ENCODE measurements around the gene OR4D2.

OR4D2 gene

DNA sequence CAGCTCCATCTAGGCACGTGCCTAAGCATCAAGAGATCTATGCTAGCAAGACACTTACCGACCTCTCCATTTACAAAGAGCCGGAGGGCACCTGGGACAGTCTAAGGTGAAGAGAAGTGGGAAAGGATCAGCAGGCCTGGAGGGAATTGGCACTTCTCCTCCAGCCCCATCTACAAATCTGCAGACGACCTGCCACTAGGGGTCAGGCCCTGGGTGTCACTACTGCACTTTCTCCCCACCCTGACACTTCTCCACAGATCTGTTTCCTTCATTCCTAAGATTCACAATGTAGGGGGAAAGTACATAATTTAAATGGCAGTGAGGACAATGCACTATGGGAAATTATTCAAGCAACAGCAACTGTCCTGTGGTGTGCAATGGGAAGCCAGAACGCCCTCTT is 44.1 kb downstream of the OR4D2 start:
- DNase-seq (ENCODE audit: low spot score), result peak; percentile 39

DNA sequence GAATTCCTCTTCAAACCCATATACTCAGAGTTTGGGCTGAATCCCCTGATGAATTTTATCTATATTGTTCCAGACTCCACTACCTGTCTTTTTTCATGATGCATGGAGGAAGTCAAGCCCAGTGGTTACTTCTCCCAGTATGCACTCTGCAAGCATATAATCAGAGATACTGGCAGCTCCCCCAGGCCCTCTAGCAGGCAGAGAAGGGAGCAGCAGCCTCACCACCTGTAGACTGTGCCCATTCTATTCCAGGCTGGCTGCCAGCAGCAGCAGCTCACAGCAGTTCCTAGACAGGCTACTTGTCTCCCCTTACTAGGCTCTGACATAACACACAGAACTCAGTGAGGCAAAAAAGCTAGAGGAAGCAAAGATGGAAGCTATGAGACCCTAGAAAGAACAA is 48.9 kb downstream of the OR4D2 start:
- no peak for DNase-seq (ENCODE audit: low spot score)

DNA sequence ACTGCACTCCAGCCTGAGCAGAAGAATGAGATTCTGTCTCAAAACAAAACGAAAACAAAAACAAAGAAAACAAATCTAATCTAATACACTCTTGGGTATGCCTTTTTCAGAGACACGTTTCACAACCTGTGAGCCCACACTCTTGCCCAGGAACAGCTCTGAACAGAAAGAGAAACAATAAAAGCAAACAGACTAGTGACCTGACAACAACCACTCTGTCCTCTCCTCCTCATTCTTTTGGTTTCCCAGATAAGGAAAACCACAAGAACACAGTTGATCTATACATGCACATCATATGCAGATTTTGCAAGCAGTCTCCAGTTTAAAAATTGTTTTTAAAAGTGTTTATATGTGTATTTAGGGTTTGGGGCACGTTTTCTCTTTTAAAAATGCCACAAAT is 51.0 kb downstream of the OR4D2 start:
- no peak for DNase-seq (ENCODE audit: low spot score)

DNA sequence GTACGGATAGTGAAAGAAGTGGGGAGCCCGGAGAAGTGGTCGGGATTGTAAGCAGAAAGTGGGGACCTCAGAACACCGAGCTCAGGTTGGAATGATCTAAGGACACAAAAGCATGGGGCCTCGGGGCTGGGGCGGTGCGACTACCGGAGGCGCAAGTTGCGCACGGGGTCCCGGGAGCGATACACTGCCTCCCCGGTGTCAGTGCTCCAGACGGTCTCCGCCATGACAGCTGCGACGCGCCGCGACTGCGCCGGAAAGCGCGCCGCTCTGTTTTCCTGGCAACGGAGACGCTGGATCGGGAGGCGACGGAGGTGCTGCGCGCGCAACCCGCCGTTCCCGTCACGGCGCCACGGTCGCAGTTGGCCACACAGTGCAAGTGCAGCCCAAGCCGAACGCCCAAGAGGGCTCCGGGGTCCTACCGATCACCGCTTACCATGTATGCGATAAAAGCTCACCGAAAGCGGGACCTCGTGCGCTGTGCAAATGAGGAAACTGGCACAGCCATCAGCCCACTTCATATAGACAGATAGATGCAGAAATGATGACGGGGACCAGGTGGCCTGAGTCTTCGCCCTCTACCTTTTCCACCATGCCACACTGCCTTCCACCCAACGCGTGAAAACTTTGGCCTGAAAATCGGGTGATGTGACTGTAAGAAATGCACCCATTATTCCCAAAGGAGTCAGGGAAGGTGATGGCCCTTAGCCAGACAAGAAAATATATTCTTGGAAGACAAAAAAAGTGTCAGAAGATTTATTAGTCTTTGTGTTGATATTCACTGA is 52.4 kb downstream of the OR4D2 start, which contains the start of gene MKS1:
TSS of gene MKS1 (minus strand) at position 249 of the 782 bp plus-strand sequence. CDS start at position 224, 25 bp downstream.
- DNase-seq (ENCODE audit: low spot score), result peak; percentile 100

GRCh38 chr17:58219789-58220183 is 53.0 kb downstream of the OR4D2 start:
- no peak for DNase-seq (ENCODE audit: low spot score)

Data from D341Med (cell line).